HUES64 (cell line): Measurements from ENCODE around the gene SLC41A3.

Source experiments
- H3K27ac ChIP-seq: 2 replicates; pipeline ENCODE4 v1.7.0; 2013; ENCODE audit warnings: low read depth, low read length, inconsistent platforms
- H3K27me3 ChIP-seq: 2 replicates; pipeline ENCODE4 v1.6.1; 2013; ENCODE audit warnings: mild to moderate bottlenecking, low read length; ENCODE audit not compliant: insufficient read depth
- H3K36me3 ChIP-seq: 2 replicates; pipeline ENCODE4 v1.6.1; 2013; ENCODE audit warnings: mild to moderate bottlenecking, low read length; ENCODE audit not compliant: insufficient read depth
- H3K4me1 ChIP-seq: 2 replicates; pipeline ENCODE4 v1.6.1; 2013; ENCODE audit warnings: mild to moderate bottlenecking, low read length, moderate library complexity; ENCODE audit not compliant: insufficient read depth
- H3K4me3 ChIP-seq: 2 replicates; pipeline ENCODE4 v1.5.1; 2013; ENCODE audit warnings: mild to moderate bottlenecking, low read length, moderate library complexity
- H3K9ac ChIP-seq: 2 replicates; pipeline ENCODE4 v1.6.1; 2013; ENCODE audit warnings: mild to moderate bottlenecking, low read depth, low read length
- H3K9me3 ChIP-seq: 2 replicates; pipeline ENCODE4 v1.6.1; 2013; ENCODE audit warnings: low read depth, low read length; ENCODE audit not compliant: insufficient read depth
- WGBS: fragments of 150-250, 120-280 bp; methylation state at CpG from one replicate; pipeline ENCODE4 v1.1.7; 2013; ENCODE audit warnings: missing lambda C conversion rate; 5-methylcytosine and 5-hydroxymethylcytosine counted together

Gene SLC41A3

DNA sequence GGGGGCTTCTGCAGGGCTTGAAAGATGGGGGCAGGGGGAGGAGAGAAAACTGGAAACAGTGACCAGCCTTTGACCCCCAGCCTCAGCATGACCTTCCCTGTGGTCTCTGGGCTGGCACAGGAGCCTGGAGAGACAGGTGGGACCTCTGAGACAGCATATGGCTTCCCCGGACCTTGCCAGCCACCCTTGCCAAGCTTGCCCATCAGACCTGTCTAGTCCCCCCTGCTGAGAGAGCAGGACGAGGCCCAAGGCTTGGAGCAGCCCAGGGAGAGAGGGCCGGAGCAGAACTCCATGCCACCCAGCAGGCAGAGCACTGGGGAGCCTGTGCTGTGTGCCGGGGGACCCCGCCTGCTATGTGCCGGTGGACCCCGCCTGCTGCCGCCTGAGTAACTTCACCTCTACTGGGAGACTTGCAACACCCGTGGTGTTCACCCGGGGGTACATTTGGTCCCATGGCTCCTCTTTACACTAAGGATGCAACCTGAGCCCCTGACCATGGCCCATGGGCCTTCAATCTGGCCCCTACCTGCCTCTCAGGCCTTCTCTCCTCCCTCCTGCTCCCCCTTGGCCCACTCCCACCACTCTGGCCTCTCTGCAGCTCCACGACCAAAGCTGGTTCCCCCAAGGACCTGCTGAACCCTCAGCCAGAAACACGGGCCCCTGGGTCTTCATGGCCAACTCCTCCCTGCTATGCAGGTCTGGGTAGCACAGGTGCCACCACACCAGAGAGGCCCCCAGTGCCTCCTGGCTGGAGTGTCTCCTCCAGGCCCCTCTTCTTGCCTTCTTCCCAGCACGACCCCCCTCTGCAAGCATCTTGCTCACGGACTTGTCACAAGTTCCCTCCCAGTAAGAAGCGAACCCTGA, 21.1 kb upstream of the SLC41A3 start:
- Histone ChIP-seq H3K36me3 (no peaks in the 10 kb centered on the region), H3K27me3 (no peaks in the 10 kb centered on the region), H3K4me3 (no peak overlapping the region), H3K9ac (no peak overlapping the region), H3K9me3 (no peaks in the 10 kb centered on the region), H3K27ac (no peak overlapping the region), H3K4me1 (no peaks in the 10 kb centered on the region)
- WGBS, result 92% methylated on average over 15 of the region's 15 CpGs

DNA sequence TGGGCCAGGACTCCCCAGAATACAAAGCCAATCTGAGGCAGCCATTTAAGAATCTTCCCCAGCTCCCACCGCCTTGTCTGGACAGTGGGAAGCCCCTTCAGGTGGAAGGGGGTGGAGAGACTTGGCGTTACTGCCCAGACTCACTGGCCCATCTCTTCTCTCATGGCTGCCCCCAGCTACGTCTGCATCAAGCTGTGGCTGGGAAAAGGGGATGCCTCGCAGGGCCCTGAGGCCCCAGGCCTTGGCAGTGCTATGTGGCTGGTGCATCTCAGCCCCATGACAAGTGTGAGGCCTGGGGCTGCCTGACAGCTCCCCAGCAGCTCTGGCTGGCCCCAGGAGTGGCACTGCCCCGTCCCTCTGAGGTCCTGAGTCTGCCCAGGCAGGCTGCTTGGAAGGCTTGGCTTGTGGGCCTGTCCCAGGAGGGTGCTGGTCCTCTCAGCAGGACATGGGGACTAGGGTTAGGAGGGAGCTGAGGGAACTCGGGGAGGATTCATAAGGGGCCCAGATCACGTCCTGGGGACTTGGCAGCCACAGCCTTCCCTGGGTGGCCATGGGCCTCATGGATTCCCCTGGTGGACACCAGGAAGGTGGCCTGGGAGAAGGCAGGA, 20.2 kb upstream of the SLC41A3 start:
- Histone ChIP-seq H3K4me3 (no peak overlapping the region), H3K9me3 (no peaks in the 10 kb centered on the region), H3K27me3 (no peaks in the 10 kb centered on the region), H3K36me3 (no peaks in the 10 kb centered on the region), H3K9ac (no peak overlapping the region), H3K27ac (no peak overlapping the region), H3K4me1 (no peaks in the 10 kb centered on the region)
- WGBS, result 93% methylated on average over 7 of the region's 7 CpGs

DNA sequence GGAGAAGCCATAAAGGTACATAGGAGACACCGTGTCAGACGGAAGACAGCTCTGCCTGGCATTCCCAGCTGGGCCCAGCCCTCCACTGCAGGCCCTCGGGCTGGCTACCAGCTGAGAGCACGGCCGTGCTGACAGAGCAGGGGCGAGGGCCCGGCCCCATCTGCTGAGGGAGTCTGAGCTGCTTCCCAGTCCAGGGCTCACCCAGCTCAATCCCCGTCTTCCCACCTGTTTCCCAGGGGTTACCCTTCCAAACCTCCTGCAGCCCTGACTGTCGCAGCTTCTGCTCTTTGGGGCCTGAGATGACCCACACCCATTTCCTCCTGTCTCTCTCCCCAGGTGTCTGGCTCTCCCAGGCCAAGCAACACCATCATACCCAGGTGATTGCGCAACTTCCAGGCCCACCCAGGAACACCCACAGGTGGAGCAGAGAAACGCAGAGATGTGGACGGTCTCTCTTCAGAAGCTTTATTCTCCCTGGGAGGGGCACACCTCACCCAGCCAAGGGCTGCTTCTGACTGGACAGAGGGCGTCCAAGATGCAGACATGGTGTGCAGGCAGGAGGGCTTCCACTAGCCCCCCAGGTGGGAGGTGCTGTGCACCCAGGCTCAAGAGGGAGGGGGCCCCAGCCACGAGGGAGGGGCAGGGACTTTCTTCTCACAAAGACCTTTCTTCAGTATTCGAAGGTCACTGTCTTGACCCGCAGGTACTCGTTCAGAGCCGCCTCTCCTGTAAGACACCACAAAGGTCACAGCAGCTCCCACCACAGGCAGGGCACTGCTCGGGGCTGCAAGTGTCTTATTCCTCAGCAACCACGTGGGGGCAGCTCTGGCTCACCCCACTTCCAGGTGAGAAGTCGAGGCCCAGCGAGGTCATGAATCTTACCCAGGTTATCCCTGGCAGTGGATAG, 19.4 kb upstream of the SLC41A3 start:
- H3K27me3 ChIP-seq, result no peaks in the 10 kb centered on the region
- H3K9me3 ChIP-seq, result no peaks in the 10 kb centered on the region
- 83% methylated on average over 22 of the region's 22 CpGs for WGBS
- no peak overlapping the region for H3K9ac ChIP-seq
- H3K27ac ChIP-seq, result no peak overlapping the region
- no peaks in the 10 kb centered on the region for H3K36me3 ChIP-seq
- H3K4me3 ChIP-seq, result no peak overlapping the region
- H3K4me1 ChIP-seq, result no peaks in the 10 kb centered on the region

DNA sequence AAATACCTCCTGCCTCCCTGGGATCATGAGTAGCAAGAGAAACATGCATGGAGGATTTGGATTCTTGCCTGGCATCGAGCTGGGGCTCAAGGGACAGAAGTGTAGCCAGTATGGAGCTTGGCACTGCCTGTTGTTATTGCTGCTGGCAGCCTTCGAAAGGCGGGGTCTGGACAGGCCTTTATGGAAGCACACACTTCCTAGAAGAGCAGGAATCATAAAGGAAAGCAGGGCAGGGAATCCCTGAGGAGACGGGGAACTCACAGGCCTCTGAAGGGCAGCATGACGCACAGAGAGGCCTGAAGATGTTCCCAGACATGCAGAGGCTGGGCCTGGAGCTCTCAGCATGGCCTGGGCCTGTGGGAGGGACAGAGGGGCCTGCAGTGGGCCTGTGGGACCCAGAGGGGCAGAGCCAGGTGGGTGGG, 18.6 kb upstream of the SLC41A3 start:
- Histone ChIP-seq H3K9me3 (peaks cover 3% of the 10 kb centered on the region; the same call in 1 of the 2 replicates), H3K4me1 (no peaks in the 10 kb centered on the region), H3K4me3 (no peak overlapping the region), H3K27me3 (no peaks in the 10 kb centered on the region), H3K27ac (no peak overlapping the region), H3K36me3 (no peaks in the 10 kb centered on the region), H3K9ac (no peak overlapping the region)
- 76% methylated on average over 5 of the region's 5 CpGs for WGBS

DNA sequence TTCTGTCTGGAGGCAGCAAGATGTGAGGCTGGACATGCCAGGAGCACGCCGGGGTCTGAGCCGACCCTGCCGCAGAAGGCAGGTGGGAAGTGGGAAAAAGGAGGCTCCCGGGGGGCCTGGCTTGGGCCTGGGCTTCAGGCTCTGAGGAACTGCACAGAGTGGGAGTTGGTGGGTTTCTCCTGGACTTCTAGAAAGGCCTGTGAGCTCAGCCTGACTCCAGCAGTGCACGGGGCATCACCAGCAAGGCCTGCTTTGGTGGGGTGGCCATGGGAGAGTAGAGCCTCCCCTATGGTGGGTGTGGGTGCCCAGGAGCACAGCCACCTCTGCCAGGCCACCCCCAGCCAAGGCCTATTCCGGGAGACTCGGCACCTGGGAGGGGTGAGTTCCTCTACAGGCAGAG, 18.1 kb upstream of the SLC41A3 start:
- H3K9me3 ChIP-seq, result peaks cover 8% of the 10 kb centered on the region
- H3K36me3 ChIP-seq, result no peaks in the 10 kb centered on the region
- WGBS, result 83% methylated on average over 8 of the region's 8 CpGs
- H3K9ac ChIP-seq, result no peak overlapping the region
- no peaks in the 10 kb centered on the region for H3K27me3 ChIP-seq
- no peak overlapping the region for H3K27ac ChIP-seq
- H3K4me3 ChIP-seq, result no peak overlapping the region
- no peaks in the 10 kb centered on the region for H3K4me1 ChIP-seq

DNA sequence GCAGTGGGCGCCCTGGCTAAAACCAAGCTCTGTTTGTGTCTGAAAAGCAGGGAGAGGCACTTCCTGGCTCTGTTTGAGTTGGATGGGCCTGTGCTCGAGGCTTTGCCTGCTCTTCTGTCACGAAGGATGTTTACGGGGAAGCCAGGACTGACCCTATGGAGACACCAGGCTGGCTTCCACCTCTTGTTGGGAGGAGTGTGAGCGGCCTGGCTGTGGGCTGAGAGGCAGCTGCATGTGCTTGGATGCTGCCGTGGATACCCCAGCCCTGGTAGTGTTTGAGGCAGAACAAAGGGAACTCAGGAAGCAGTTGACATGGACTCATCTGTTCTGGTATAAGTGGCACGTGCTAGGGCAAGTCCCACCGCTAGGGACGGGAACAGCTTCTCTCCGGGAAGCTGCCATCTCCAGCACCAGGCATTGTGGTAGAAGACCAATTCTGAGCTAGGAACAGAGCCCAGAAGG, 17.6 kb upstream of the SLC41A3 start:
- Histone ChIP-seq H3K27ac (no peak overlapping the region), H3K27me3 (no peaks in the 10 kb centered on the region)

DNA sequence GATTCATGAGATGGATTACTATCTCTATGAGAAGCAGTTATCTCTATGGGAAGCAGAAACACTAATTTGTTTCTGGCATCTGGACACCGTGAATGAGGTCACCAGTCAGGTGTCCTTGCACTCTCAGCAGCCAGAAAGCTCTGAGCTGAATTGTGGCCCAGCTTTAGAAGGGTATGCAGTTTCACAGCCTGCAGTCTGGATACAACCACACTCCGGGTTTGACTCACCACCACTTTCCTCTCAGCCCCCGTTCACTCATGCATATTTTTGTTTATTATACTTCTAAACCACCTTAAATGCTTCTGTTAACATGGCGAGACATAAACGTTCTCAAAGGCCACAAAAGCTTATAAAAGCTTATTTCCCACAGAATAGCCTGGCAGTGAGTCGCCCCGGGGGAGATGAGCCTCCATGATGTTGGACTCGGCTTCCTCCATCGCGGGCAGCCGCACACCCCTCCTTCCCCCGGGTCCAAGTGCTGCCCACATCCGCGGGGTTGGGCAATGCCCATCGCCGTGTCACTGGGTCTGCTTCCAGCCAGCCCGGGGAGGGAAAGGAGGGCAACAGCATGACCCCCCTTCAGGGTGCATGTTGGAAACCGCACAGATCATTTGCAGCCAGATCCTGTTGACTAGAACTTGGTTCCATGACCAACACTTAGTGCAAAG, 16.8 kb upstream of the SLC41A3 start:
- Histone ChIP-seq H3K27me3 (no peaks in the 10 kb centered on the region), H3K9ac (no peak overlapping the region), H3K4me1 (no peaks in the 10 kb centered on the region), H3K9me3 (peaks cover 18% of the 10 kb centered on the region), H3K36me3 (no peaks in the 10 kb centered on the region), H3K4me3 (no peak overlapping the region), H3K27ac (no peak overlapping the region)
- WGBS, result 94% methylated on average over 18 of the region's 18 CpGs

More for the DNA sequence above, 17.6 kb upstream of the SLC41A3 start:
- no peak overlapping the region for H3K4me3 ChIP-seq
- H3K9ac ChIP-seq, result no peak overlapping the region
- peaks cover 12% of the 10 kb centered on the region for H3K9me3 ChIP-seq
- H3K4me1 ChIP-seq, result no peaks in the 10 kb centered on the region
- H3K36me3 ChIP-seq, result no peaks in the 10 kb centered on the region
- 87% methylated on average over 10 of the region's 10 CpGs for WGBS

DNA sequence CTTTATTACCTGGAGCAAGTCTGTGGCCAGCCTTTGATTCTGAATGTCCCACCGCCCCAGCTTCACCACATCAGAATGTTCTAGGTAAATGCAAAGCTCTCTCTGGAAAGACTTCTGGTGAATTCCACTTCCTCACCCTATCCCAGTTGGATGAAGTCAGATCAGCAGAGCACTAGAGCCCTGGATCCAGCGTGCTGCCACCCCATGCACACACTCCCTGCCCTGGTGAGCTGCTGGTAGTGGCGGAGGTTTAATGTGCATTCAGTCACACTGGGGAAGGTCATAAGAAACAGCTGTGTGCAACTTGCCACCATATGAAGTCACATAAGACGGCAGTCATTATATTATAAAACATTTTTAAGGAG, 16.3 kb upstream of the SLC41A3 start:
- Histone ChIP-seq H3K27me3 (no peaks in the 10 kb centered on the region), H3K9ac (no peak overlapping the region), H3K9me3 (peaks cover 21% of the 10 kb centered on the region), H3K4me1 (no peaks in the 10 kb centered on the region), H3K36me3 (no peaks in the 10 kb centered on the region), H3K4me3 (no peak overlapping the region), H3K27ac (no peak overlapping the region)
- WGBS, result 94% methylated on average over 4 of the region's 4 CpGs

DNA sequence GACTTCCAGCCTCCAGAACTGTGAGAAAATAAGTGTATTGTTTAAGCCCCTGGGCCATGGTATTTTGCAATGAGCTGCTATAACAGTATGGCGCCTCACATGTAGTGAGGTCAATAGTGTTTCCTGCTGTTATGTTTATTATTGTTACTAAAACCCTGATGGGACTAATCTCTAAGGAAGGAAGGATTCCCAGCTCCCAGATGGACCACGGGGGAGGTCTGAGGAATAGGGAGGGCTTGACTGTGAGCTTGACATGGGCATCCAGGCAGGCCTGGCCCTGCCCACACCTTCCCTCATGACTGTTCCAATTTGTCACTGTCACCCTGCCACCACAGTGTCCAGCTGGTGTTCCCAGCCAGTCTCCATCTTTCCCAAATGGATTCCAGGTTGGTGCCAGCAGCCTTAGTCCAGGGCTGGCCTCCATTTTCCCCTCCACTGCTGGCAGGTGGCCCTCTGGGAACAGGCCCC, 14.5 kb upstream of the SLC41A3 start:
- Histone ChIP-seq H3K4me1 (no peaks in the 10 kb centered on the region), H3K27me3 (no peaks in the 10 kb centered on the region), H3K4me3 (no peak overlapping the region), H3K9ac (no peak overlapping the region), H3K9me3 (peaks cover 21% of the 10 kb centered on the region), H3K36me3 (no peaks in the 10 kb centered on the region), H3K27ac (no peak overlapping the region)
- WGBS, result 82% methylated on average over 2 of the region's 2 CpGs

DNA sequence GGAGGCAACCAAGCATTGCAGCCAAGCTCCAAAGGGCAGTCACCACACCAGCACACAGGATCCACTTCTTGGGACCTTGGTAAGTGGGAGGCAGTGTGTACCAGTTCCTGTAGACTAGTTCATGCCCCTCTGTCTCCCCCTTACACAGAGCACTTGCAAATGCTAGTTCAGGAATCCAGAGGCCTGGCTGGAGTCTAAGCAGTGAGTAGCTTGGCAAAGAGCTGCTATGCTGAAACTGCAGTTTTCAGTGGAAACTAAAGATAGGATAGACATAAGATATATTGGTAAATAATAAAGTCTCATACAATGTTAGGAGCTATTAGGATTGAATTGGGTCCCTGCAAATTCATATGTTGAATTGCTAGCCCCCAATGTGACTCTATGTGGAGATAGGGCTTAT, 13.9 kb upstream of the SLC41A3 start:
- Histone ChIP-seq H3K27ac (no peak overlapping the region), H3K9ac (no peak overlapping the region), H3K36me3 (no peaks in the 10 kb centered on the region), H3K4me1 (no peaks in the 10 kb centered on the region), H3K27me3 (no peaks in the 10 kb centered on the region), H3K9me3 (peaks cover 21% of the 10 kb centered on the region), H3K4me3 (no peak overlapping the region)
